ENCODE data around the gene SLC22A2. TPM values are rescaled to one million over a fixed set of nuclear protein-coding genes. Genes with fewer than 3 reads are reported as not detected.

SLC22A2 gene
- total and polyA plus RNA-seq, 10 of the 15 experiments (the other 5 are each of a cell fraction or from before 2014, with no cell fraction given), result 0.12 TPM; not detected in 9

GRCh38 chr6:160253292-160253691 is 5.3 kb downstream of the SLC22A2 start:
- Histone ChIP-seq H3K27ac (ENCODE audit: control insufficient read depth, insufficient read depth) (no peak overlapping the region), H3K36me3 (ENCODE audit: control insufficient read depth in 2 of 2, insufficient read depth in 2 of 2, low read length in 1 of 2) (no peaks in the 10 kb centered on the region), H3K4me1 (ENCODE audit: control insufficient read depth, insufficient read depth, low read length) (no peaks in the 10 kb centered on the region), H3K27me3 (replicated peaks in 1 of 2; ENCODE audit: control insufficient read depth in 2 of 2, insufficient read depth in 2 of 2, low read length in 1 of 2) (no peaks in the 10 kb centered on the region), H3K9me3 (replicated peaks; ENCODE audit: control insufficient read depth, insufficient read depth, low read length) (no peaks in the 10 kb centered on the region), H3K4me2 (ENCODE audit: control insufficient read depth, insufficient read depth) (no peak overlapping the region), H2AFZ (ENCODE audit: control insufficient read depth, low read depth, low read length) (no peak overlapping the region), H3K4me3 (no peak overlapping the region), H4K20me1 (ENCODE audit: control insufficient read depth, insufficient read depth) (no peaks in the 10 kb centered on the region), H3K9ac (ENCODE audit: control insufficient read depth, insufficient read depth, low read length) (no peak overlapping the region), H3K79me2 (ENCODE audit: control insufficient read depth, insufficient read depth, low read length) (no peaks in the 10 kb centered on the region)
- TF ChIP-seq, protein P1, sequence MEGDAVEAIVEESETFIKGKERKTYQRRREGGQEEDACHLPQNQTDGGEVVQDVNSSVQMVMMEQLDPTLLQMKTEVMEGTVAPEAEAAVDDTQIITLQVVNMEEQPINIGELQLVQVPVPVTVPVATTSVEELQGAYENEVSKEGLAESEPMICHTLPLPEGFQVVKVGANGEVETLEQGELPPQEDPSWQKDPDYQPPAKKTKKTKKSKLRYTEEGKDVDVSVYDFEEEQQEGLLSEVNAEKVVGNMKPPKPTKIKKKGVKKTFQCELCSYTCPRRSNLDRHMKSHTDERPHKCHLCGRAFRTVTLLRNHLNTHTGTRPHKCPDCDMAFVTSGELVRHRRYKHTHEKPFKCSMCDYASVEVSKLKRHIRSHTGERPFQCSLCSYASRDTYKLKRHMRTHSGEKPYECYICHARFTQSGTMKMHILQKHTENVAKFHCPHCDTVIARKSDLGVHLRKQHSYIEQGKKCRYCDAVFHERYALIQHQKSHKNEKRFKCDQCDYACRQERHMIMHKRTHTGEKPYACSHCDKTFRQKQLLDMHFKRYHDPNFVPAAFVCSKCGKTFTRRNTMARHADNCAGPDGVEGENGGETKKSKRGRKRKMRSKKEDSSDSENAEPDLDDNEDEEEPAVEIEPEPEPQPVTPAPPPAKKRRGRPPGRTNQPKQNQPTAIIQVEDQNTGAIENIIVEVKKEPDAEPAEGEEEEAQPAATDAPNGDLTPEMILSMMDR (IDR thresholded peaks at IDR 0.05 in 2 of 3, conservative IDR thresholded peaks at IDR 0.05 in 1 of 3; ENCODE audit: control insufficient read depth in 2 of 3, extremely low read depth in 1 of 3, insufficient read depth in 1 of 3, low read depth in 3 of 3, low read length in 3 of 3), result no peak
- TF ChIP-seq FOXM1 (IDR thresholded peaks at IDR 0.05; ENCODE audit: low read depth, low read length) (no peak), SMC3 (IDR thresholded peaks at IDR 0.05; ENCODE audit: borderline replicate concordance, low read length) (no peak), NFYA (IDR thresholded peaks at IDR 0.05; ENCODE audit: borderline replicate concordance, low read depth, low read length) (no peak), BMI1 (IDR thresholded peaks at IDR 0.05; ENCODE audit: borderline replicate concordance) (no peak), NFYB (IDR thresholded peaks at IDR 0.05; ENCODE audit: insufficient read depth, low read depth, low read length) (no peak), EZH2 (IDR thresholded peaks at IDR 0.05; ENCODE audit: borderline replicate concordance, control insufficient read depth, low read depth, low read length) (no peak), SP1 (IDR thresholded peaks at IDR 0.05; ENCODE audit: low read depth, low read length) (no peak), ESRRA (IDR thresholded peaks at IDR 0.05; ENCODE audit: low read length) (no peak), POLR2A (IDR thresholded peaks at IDR 0.05; ENCODE audit: low read depth, low read length) (no peak), RUNX3 (IDR thresholded peaks at IDR 0.05; ENCODE audit: low read length) (no peak), RELA (IDR thresholded peaks at IDR 0.05; ENCODE audit: borderline replicate concordance, partially characterized antibody) (no peak), ZNF217 (IDR thresholded peaks at IDR 0.05) (no peak), SRF (IDR thresholded peaks at IDR 0.05; ENCODE audit: low read depth in 2 of 2, low read length in 2 of 2) (no peak), IRF4 (IDR thresholded peaks at IDR 0.05; ENCODE audit: low read depth, low read length) (no peak), ZBTB11 (CRISPR knock-in tag; IDR thresholded peaks at IDR 0.05) (no peak), ZNF384 (IDR thresholded peaks at IDR 0.05; ENCODE audit: borderline replicate concordance, low read depth, low read length) (no peak)
- no peak for ATAC-seq
- in situ Hi-C loops (cut with MboI), result no loop called here
- FAIRE-seq, result no peak
- ChIA-PET CTCF (no interaction called here), RAD21 (ENCODE audit: unreplicated experiment) (no interaction called here), SMC1A (ENCODE audit: uncharacterized antibody, unreplicated experiment) (interaction anchor here (1.0 kb wide), 1 partner anchor 33 kb away, joined by 3 read pairs; no protein-coding TSS in a partner anchor), POLR2A (no interaction called here)
- 2% methylated on average over 3 of the region's 3 CpGs for WGBS (ENCODE audit: insufficient coverage, insufficient replicate concordance, low lambda C conversion rate, missing lambda C conversion rate)
- DNase-seq (ENCODE audit: low read depth, low spot score), result no peak
- BruUV-seq (replicated peaks), result no TSS peak
- intact Hi-C loops (cut with micrococcal nuclease; ENCODE audit: unreplicated experiment), result no loop called here

Measured in GM12878 (cell line).